GDM1 (cell line): ENCODE results near the gene ZNF223.

Experiments used
- DNase-seq: peaks from one replicate; lab custom pipeline; 2025; lab: John Stamatoyannopoulos, UW

ZNF223 gene

DNA sequence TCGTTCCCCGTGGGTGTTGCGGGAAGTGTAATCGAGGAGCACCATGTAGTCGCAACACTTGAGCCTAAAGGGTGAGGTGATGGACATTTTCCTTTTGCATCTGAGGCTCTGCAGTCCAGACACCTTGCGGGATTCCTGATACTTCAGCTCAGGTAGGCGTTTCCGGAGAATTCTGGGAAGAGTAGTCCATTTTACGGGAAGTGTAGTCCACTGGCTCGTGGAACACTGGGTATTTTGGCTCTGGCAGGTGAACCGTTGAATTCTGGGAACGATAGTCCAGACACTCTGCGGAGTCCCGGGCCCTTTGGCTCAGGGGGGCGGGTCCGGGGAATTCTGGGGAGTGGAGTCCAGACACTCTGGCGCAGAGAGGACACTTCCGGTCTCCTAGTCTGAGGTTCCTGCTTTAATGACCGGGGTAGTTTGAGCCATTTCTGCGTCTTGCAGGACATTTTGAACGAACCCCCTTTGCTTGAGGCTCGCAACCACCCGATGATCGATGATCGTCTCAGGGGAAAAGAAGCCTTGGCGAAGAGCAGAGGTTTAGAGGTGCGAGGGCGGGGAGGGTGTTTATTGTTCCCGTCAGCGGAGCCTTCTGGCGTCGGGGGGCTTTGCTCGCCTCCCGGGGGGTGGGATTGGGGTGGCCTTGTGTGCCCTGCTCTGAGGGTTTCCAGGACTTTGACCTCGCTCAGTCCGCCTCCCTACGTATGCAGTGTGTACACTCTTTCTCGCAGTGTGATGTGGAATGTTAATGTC lies at the start of gene ZNF223:
ZNF223 (plus strand) TSS at position 387 of the 753 bp plus-strand sequence. CDS start 3,141 bp downstream, outside the sequence.
- DNase-seq, result no peak

DNA sequence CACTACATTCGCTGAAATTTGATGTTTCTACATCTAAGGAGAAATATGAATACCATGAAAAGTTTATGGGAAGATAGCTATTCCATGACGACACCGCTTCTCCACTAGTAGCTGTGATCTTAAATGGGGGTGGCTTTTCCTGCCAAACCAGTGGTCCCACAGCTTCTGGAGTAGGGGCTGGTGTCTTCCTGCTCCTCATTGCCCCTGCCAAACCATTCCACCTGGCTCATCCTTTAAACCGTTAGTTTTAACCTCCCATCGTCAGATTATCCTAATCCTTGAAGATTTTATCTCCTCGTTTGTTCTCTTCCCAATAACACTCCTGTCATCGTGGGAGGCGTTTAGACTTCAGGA lies 49.6 kb upstream of the ZNF223 start:
- DNase-seq, result no peak

DNA sequence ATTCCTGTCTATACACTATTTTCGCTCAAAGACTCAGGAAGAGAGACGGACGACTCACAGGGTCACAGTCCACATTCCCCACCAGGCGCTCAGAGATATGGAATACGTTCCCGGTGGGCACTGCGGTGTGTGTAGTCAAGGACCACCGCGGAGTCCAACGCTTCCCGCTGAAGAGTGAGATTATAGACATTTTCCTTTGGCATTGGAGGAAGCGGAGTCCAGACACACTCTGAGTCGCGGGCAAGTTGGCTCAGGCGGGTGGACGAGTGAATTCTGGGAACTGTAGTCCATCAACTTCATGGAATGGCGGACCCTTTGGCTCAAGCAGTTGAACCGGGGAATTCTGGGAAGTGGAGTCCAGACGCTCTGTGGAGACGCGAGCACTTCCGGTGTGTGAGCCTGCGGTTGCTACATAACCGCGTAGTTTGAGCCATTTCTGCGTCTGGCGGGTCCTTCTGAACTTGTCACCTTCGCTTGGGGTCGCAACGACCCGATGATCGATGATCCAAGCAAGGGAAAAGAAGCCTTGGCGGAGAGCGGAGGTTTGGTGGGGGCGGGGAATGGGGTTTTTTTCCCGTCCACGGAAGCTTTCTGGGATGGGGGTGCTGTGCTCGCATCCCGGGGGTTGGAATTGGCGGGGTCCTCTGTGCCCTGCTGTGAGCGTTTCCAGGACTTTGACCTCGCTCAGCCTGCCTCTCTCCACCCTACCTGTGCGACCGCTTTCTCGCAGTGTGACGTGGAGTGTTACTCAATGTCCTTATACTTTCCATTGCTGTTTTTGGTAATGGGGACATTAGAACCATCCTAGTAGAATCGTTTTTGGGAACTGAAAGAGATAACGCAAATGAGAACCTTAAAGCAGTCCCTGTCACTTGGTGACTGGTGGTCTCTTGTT lies 49.0 kb upstream of the ZNF223 start, which contains the start of gene ZNF230:
ZNF230 (plus strand) TSS at position 392 of the 895 bp plus-strand sequence. CDS start 4,122 bp downstream, outside the sequence.
- DNase-seq, result peak; percentile 86

DNA sequence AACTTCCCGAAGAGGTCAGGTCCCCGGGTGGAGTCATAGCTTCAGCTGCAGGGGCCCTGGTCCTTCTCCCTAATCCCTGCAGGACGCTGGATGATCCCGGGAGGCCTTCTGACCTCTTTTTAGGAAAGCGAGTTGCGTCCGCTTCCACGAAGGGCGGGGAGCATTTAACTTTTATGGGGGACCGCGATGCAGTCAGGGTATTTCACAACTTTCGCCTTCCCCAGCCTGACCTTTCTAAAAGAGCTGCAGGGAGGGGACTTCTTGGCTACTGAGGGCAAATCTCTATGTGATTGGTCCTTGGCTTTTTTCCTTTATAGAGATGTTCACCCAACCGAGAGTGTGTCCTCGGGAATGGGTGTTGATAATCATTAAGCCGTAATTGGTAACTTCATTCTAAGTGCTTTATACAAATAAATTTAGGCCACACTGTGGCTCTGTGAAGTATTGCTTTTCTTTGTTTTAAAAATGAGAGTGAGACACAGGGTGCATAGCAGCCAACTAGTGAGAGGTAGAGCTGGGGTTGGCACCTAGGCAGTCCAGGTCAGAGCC lies 48.3 kb upstream of the ZNF223 start:
- no peak for DNase-seq

DNA sequence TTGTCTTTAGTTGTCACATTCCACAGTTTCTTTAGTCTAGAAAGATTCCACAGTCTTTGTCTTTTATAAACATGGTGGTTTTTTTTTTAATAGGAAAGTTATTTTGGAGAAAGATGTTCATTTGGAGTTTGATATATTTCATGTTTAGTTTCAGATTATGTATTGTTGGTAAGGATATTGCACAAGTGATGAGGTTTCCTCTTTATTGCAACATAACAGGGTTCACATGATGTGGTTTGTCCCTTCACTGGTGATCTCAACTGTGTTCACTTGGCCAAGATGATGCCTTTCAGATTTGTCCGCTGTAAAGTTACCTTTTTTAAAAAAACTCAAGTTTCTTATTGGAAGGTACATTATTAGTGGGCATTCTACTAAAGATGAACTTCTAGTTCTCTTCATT lies 45.9 kb upstream of the ZNF223 start:
- no peak for DNase-seq

DNA sequence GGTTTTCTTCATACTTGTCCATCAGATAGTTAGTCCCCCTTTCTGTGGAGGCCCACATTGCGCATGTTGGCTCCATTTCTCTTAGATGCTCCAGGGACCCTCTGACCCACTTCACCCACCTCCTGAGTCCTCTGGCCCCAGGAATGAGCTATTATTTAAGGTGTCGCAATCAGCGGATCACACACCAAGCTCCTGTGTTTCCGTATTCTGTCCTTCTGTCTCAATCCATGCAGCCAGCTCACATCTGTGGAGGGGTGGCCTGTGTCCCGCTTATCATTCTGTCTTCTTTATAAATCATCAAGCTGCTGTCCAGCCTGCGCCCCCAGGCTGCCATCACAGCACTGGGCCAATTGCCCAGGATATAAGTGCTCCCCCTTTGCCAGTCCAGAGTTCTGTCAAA lies 44.4 kb upstream of the ZNF223 start:
- DNase-seq, result no peak

DNA sequence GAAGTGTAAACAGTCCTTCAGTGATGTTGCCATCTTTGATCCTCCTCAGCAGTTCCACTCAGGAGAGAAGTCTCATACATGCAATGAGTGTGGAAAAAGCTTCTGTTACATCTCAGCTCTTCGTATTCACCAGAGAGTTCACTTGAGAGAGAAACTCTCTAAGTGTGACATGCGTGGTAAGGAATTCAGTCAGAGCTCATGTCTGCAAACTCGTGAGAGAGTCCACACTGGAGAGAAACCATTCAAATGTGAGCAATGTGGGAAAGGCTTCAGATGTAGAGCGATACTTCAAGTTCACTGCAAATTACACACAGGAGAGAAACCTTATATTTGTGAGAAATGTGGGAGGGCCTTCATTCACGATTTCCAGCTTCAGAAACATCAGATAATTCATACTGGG lies 41.4 kb upstream of the ZNF223 start:
- no peak for DNase-seq

DNA sequence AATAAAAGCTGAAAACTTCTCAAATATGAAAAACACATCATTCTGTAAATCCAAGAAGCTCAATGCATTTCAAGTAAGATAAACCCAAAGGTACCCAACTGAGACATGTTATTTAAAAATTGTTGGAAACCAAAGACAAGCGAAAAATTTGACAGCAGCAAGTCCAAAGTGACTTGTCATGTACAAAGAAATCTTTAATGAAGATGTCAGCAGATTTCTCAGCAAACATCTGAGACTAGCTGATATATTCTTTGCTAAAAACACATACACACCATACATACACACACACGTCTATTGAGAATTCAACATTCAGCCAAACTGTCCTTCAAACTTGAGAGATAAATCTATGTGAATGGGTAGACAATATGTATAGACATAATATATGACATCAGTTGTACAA lies 32.3 kb upstream of the ZNF223 start:
- DNase-seq, result no peak

DNA sequence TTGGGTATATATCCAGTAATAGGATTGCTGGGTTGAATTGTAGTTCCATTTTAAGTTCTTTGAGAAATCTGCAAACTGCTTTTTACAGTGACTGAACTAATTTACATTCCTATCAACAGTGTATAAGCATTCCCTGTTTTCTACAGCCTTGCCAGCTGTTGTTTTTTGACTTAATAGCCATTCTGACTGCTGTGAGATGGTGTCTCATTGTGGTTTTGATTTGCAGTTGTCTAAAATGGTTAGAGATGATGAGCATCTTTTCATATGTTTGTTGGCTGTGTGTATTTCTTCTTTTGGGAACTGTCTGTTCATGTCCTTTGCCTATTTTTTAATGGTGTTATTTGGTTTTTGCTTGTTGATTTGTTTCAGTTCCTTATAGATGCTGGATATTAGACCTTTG lies 30.6 kb upstream of the ZNF223 start:
- DNase-seq, result no peak

DNA sequence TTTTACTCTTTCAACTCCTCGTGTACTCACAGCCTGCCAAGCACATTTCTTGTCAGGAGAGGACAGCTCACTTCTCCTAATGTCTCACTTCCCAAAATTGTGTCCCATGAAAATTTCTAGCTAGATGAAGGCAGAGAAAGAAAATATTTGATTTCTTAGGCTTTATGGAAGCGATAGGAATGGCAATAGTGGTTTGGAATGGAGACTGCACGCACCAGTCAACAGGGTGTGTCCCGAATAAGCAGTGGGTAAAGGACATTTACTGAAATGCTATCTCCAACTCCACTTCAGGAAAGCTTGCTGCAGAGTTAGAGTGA lies 27.0 kb upstream of the ZNF223 start:
- no peak for DNase-seq

DNA sequence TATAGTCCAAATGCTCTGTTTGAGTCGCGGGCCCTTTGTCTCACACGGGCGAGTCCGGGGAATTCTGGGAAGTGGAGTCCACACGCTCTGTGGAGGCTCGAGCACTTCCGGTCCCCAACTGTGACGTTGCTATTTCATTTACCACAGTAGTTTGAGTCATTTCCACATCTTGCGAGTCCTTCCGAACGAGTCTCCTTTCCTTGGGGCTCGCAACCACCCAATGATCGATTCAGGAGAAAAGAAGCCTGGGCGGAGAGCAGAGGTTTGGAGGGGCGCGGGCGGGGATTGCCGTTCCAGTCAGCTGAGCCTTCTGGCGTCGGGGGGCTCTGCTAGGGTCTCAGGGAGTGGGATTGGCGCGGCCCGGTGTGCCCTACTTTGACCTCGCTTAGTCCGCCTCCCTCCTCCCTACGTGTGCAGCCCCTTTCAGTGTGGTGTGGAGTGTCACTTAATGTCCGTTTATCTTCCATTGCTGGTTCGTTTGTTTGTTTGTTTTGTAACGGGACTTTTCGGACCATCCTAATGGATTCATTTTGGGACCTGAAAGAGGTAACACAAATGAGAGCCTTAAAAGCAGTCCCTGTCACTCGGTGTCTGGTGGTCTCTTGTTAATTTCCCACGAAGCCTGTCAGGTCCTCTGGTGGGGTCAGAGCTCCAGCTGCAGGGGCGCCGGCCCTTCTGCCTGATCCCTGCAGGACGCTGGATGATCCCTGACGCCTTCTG lies 26.5 kb upstream of the ZNF223 start, which contains the start of gene ZNF222:
ZNF222 (plus strand) TSS at position 163 of the 720 bp plus-strand sequence; CDS start at position 221, 58 bp downstream.
- peak; percentile 74 for DNase-seq

DNA sequence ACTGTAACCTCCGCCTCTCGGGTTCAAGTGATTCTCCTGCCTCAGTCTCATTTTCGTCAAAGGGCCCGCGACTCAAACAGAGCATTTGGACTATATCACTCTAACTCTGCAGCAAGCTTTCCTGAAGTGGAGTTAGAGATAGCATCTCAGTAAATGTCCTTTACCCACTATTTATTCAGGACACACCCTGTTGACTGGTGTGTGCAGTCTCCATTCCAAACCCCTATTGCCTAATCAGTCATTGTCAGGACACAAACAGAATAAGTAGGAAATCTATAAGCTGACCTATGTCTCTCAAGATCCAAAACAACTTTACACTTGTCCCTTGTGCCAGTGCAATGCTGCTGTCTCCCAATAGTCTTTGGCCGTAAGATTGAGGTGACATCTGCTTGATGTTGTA lies 25.2 kb upstream of the ZNF223 start:
- no peak for DNase-seq

DNA sequence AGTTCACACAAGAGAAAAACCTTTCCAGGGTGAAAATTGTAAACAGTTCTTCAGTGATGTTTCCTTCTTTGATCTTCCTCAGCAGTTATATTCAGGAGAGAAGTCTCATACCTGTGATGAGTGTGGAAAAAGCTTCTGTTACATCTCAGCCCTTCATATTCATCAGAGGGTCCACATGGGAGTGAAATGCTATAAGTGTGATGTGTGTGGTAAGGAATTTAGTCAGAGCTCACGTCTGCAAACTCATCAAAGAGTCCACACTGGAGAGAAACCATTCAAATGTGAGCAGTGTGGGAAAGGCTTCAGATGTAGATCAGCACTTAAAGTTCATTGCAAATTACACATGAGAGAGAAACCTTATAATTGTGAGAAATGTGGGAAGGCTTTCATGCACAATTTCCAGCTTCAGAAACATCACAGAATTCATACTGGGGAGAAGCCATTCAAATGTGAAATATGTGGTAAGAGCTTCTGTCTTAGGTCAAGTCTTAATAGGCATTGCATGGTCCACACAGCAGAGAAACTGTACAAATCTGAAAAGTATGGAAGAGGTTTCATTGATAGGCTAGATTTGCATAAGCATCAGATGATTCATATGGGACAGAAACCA lies 19.7 kb upstream of the ZNF223 start:
- DNase-seq, result no peak

DNA sequence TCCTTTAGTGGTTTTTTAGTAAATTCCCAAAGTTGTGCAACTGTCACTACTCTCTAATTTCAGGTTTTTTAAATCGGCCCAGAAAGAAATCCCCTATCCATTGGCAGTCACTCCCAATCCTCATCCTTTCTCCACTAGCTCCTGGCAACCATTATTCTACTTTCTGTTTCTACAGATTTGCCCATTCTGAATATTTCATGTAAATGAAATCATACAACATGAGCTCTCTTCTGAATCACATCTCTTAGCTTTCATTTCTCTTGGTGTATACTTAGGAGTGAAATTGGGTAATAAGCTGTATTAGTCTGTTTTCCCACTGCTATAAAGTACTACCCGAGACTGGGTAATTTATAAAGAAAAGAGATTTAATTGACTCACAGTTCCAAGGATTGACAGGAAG lies 9.7 kb upstream of the ZNF223 start:
- DNase-seq, result no peak

DNA sequence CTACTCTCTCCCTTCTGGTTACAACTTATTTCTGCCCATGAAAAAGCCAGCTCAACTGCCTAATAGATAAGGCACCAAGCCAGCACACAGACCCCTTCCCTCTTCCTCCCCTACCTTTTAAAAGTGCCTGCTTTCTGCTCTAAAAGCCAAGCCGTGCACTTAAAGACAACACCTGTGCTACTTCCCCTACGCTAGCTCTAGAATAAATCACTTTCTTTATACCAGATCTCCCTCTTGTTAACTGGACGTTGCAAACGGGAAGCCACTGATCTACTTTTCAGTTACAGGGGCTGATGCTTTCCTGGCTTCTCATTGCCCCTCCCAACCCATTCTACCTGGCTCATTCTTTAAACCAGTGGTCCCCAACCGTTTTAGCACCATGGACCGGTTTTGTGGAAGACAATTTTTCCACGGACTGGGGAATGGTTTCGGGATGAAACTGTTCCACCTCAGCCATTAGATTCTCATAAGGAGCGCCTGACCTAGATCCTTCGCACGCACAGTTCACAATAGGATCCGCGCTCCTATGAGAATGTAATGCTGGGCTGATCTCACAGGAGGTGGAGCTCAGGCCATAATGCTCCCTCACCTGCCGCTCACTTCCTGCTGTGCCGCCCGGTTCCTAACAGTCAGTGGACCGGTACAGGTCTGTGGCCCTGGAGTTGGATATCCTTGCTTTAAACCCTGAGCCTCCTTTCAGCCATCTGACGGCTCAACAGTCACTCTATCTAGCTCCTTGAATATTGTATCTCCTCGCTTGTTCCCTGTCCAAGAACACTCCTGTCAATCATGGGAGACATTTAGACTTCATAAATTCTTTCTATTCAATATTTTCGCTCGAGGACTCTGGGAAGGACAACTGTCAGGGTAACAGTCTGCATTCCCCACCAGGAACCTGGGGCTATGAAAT lies 841 bp upstream of the ZNF223 start:
- no peak for DNase-seq

DNA sequence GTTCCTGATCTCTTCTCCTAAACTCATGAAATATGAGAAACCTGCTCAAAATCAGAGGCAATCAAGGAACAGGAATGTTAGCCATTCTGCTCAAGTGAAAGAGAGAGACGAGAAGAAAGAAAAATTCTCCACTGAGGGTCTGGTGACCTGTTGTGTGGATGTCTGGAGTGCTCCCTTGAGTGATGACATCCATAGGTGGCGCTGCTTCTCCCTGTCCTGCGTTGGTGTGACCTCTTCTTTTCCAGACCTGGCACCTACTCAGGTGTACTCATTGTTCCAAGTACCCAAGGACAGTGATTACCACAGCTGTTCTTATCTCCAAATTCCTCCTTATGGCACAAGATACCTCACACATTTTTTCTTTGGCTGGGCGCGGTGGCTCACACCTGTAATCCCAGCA lies 4.0 kb downstream of the ZNF223 start:
- no peak for DNase-seq

DNA sequence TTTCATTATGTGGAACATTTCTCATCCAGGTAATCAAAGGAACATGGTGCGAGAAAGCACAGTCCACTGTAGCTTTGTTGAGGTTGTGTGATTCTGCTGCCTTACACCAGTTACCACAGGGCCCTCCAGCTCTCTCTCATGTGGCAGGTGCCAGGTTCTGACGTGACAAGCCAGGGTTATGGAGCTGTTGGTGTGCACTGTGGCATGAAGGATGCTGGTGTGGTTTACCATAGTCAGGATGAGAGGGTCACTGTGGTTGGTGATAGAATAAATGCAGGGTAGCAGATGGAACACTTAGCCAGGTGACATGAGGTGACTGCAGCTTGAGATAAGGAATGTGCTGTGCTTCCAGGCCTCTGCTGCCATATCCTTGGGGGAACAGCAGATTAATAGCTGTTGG lies 7.4 kb downstream of the ZNF223 start:
- DNase-seq, result no peak

DNA sequence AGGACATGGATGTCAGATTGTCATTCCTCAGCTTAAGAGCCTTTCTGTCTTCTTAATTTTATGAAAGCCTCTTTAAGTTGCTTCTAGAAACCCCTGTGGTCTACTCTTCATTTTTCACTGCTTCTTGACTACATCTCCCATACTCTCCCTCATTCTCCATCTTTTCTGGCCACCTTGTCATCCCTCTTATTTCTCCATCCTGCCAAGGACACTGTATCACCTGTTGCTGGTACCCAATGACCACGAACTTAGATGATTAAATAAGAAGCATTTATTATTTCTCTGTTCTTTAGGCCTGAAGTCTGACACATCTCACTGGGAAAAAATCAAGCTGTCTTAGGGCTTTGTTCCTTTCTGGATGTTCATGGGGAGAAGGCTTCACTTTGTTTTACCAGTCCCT lies 9.2 kb downstream of the ZNF223 start:
- no peak for DNase-seq

DNA sequence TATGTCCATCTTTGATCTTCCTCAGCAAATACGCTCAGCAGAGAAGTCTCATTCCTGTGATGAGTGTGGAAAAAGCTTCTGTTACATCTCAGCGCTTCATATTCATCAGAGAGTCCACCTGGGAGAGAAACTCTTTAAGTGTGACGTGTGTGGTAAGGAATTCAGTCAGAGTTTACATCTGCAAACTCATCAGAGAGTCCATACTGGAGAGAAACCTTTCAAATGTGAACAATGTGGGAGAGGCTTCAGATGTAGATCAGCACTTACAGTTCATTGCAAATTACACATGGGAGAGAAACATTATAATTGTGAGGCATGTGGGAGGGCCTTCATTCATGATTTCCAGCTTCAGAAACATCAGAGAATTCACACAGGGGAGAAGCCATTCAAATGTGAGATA lies 14.5 kb downstream of the ZNF223 start:
- no peak for DNase-seq

DNA sequence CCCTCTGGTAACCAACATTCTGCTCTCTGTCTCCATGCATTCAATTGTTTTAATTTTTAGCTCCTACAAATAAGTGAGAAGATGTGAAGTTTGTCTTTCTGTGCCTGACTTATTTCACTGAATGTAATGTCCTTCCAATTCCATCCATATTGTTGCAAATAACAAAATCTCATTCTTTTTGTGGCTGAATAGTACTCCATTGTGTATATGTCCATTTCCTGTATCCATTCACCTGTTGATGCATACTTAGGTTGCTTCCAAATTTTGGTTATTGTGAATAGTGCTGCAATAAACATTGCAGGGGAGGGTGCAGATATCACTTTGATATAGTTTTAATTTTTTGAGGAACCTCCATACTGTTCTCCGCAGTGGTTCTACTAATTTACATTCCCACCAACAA lies 17.6 kb downstream of the ZNF223 start:
- DNase-seq, result no peak
